GM19239 (cell line): Measurements from ENCODE around the gene MERTK.

Experiments
- DNase-seq: peaks from one replicate; pipeline ENCODE4 v3.0.0; 2011; ENCODE audit warnings: low spot score; ENCODE audit not compliant: insufficient read length
- FAIRE-seq: peaks from 2 replicates; lab custom pipeline; 2011; peaks lifted over from hg19 to GRCh38; lab: Jason Lieb, UNC

Gene MERTK

DNA sequence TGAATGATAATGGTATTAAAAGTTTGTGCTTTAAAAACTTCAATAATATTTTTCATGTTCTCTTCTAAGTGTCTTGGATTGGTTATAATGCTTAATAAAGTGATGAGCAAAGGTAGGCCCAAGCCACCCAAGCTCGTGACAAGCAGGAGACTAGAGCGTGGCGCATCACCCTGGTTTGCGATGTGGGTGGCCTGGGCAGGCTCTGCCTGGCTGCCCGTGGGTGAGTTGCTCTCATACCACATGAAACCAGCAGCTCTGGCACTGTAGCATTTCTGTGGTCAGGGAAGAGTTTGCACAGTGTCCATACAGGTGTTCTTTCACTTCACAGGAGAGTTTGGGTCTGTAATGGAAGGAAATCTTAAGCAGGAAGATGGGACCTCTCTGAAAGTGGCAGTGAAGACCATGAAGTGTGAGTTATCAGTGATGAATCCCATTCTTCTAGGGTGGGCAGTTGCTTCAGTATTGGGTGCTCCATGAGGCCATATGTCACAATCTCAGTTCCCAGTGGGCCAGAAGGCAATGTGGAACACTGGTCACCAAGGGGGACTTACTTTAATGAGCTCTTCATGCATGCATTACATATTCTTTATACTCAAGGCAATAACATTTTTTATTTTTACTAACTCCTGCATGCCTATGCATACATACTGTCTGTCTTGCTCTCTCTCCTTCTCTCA is 105.3 kb downstream of the MERTK start:
- DNase-seq (no peak), FAIRE-seq (no peak)

DNA sequence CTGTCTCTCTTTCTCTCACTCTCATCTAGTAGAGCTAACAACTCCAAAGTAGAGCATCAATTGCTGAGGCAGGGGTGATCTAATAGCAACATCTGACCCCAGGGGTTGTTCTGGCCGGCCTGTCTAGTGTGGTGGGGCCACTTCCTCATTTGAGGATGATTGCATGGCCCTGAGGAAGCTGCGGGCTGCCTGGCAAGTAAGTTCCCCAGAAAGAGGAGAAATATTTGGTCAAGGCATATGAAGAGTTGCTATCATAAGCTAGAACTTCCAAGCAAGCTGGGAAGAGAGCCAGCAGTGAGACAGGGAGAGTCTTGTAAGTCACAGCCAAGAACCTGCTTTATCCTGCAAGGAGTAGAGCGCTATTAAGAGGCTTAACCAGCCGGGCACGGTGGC is 105.8 kb downstream of the MERTK start:
- FAIRE-seq, result peak; percentile 33
- no peak for DNase-seq

GRCh38 chr2:112005406-112006075 is 107.1 kb downstream of the MERTK start:
- no peak for FAIRE-seq

DNA sequence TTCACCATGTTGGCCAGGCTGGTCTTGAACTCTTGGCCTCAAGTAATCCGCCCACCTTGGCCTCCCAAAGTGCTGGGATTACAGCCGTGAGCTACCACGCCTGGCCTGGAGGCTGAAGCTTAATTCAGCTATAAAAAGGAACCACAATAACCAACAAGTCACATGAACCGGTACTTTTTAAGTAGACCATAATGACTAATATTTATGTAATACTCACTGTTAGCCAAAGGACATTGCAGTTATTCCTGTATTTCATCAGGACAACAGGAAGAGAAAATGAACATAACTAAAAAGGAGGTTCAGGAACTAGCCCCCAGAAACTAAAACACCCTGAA is 107.6 kb downstream of the MERTK start:
- DNase-seq (no peak), FAIRE-seq (no peak)

More at GRCh38 chr2:112005406-112006075, 107.1 kb downstream of the MERTK start:
- no peak for DNase-seq

DNA sequence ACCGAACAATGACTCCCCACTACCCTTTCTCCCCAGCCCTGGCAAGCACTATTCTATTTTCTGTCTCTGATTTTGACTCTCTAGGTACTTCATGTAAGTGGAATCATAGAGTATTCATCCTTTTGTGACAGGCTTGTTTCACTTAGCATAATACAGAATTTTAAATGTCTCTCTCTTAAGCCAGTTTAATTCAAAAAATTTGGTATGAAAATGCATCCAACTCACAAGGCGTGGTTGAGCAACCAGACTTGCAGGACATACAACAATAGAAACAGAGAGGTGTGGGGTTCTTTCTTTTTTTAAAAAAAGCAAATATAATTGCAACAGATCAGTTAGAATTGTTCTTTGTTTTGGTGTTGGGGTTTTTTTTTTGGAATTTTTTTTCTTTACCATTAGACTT is 109.1 kb downstream of the MERTK start:
- FAIRE-seq, result no peak
- DNase-seq, result no peak

DNA sequence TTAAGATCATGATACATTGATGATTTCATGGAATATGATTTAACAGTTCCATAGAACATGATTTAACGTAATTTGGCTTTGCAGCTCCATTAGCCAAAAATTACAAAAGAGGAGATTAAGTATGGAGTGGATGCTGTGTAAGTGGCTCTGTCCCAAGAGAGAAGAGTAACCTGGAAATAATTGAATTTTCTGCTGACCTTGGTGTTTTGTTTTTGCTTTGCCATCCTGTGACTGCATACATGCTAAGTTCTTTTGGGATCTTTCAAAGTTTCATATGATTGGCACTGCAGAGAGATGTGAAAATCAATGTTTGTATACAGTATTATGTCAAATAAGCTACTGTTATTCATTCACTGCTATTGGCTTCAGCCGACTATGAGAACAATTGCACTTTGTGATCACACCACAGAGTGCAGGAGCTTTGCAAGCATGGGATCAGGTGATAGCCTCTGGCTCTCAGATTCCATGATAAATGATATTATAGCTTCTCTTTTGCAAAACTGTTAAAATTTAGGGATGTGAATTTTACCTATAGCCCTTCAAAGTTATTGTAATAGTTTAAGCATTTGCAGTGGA is 110.6 kb downstream of the MERTK start:
- no peak for DNase-seq
- FAIRE-seq, result no peak

DNA sequence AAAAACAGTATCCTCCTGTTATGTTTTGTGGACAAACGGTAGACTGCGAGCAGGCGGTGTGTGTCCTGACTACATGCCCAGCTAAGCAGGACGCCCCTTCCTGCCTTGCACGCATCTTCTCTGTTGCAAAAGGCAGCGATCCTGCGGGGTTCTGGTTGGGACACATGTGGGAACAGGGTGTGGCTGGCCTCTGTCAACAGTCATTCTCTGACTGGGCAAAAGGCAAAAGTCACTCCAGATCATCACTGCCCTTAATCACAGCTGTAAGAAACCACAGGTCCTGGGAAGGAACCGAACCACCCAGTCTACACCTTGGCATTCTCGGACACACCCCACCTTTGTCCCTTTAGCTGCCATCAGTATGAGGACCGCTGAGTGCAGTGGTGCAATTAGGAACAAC is 112.3 kb downstream of the MERTK start:
- DNase-seq (no peak), FAIRE-seq (no peak)

DNA sequence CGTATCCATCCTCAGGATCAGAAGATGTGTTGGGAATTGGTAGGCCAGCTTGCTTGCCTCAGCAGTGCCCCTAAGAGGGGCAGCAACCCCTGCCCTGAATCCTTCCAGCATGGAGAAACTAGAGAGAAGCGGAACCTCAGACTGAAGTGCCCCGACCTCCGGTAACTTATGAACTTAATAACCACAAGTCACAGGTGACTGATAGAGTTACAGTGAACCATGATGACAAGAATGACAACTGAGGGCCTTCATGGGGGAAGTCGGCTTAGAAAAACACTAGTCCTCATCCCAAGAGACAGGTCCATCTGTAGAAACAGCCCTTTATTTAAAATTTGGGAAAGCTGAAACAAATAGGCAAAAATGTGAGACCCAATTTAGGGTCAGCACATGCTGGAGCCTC is 114.1 kb downstream of the MERTK start:
- DNase-seq (no peak), FAIRE-seq (no peak)

- no peak for FAIRE-seq
- no peak for DNase-seq
Observed at GRCh38 chr2:112018846-112019245, 120.4 kb downstream of the MERTK start.

DNA sequence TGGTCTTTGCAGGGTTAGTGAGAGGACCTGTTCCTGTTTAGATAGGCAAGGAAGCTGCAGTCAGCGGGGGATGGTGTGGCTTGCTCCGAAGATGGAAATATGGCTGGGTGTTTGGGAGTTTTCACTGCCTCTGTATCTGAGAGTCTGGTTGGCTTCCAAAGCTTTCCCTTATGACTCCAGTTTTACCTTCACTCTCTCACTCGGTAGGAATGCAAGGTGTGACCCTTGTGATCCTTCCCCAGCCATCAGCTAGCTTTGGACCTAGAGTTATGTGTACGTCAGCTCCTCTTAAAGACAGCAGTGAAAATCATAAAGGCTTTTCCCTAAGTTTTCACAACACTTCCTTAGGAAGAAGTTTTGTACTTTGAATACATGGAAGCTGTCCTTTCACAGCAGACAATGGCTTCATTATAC is 121.2 kb downstream of the MERTK start:
- FAIRE-seq (no peak), DNase-seq (no peak)

- DNase-seq (no peak), FAIRE-seq (no peak)
Observed at GRCh38 chr2:112020561-112020960, 122.2 kb downstream of the MERTK start.

DNA sequence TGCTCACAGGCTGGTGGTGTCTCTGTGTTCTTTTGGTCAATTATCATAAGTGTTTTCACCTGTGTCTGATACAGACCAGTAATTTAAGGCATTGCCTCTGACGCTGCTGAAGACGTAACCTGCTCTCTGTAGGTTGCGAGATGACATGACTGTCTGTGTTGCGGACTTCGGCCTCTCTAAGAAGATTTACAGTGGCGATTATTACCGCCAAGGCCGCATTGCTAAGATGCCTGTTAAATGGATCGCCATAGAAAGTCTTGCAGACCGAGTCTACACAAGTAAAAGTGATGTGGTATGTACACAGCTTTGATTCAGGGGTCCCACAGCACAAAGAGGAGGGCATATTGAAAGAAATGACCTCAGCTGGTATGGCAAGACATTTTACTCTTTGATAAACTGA is 122.9 kb downstream of the MERTK start:
- FAIRE-seq (no peak), DNase-seq (no peak)

- FAIRE-seq (no peak), DNase-seq (no peak)
Observed at GRCh38 chr2:112021781-112022231, 123.4 kb downstream of the MERTK start.

GRCh38 chr2:112023707-112024106 is 125.3 kb downstream of the MERTK start:
- DNase-seq (no peak), FAIRE-seq (no peak)

DNA sequence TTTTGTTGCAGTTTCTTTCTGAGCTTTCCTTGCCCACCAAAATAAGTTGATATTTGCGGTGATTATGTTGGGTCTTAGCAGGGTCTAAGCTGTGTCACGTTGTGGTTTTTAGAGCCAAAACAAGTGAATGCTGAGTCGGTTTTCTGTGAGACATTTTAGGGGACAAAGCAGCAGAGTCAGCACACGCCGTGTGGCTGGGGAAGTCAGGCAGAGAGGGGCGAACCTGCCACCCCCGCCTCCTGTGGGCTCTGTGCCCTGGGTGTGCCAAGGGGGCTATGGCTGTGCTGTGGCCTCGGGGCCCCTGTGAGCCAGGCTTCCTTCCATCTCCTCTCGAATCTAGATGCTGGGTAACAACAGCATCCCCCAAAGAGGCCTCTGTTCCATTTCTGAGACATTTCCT is 125.8 kb downstream of the MERTK start:
- no peak for FAIRE-seq

DNA sequence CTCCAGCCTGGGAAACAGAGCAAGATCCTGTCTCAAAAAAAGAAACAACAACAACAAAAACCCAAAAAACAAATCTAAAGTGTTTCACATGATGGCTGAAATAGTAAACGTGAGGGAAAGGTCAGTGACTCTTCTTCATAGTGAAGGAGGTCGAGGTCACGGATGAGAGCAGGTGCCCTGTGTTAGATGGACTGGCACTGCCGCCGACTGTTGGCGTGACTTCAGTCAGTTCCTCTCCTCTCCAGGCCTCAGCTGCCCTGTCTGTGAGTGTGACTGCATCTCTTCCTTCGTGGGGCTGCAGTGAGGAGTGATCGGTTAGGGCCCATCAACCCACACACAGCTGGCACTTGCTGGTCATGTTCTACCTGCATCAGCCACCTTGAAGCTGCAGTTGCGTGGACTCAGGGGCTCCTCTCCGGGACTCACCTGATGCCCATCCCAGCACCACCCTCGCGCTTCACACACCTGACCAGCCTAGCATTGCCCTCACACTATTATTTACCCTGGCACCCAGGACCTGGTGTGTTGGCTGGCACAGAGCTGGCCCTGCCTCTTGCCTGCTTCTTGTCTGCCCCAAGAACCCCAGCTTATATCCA is 126.6 kb downstream of the MERTK start:
- FAIRE-seq (no peak), DNase-seq (no peak)

More for the DNA sequence above, 125.8 kb downstream of the MERTK start:
- no peak for DNase-seq

DNA sequence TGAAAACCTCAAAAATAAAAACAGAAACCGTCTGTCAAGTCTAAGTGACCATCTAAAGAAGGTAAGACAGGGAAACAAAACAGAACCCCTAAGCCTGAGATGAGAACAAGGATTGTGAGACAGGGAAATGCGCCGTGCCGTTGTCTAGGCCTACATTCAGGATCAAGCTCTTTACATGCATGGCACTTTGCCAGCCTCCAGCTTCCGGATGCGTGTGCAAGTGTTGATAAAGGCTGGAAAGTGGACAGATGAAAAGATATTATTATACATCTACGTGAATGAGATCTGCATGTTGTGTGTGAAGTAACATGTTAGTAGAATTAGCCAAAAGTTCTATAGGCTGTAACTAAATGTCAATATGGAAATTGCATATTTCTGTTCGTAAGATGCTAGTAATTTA is 128.1 kb downstream of the MERTK start:
- DNase-seq (no peak), FAIRE-seq (no peak)

- DNase-seq, result no peak
- no peak for FAIRE-seq
Observed at GRCh38 chr2:112027767-112028166, 129.4 kb downstream of the MERTK start.

- DNase-seq (no peak), FAIRE-seq (no peak)
Observed at GRCh38 chr2:112029164-112029563, 130.8 kb downstream of the MERTK start.

DNA sequence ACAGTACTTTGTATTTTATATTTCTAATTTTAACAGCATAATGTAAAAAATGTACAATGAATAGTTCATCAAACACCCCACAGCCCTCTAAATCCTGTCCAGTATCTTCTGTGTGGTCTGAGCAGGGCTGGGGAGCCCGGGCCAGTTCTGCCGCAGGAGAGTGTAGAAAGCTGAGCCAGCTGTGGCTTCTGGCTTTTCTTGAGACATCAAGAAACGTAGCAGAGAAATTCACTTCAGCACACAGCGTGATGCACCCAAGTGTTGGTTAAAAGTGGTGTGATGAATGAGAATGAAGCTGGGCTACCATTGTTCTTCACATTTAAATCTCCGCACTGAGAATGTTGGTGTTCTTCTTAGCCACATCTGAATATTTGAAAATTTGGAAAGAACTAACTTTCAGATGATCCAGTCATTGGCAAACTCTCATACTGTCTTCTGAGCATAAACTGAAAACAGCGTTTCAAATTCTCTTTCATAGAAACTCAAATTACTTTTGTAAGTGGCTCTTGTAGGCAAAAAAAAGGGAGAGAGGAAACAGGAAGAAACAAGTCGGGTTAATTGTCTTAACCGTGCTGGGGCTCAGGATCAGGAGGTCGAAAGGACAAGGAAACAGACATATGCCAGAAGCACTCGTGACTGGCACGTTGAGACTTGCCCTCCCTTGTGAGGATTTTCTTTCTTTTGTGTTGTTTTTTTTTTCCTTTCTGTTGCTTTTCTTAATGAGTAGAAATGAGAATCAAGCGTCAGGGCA is 133.2 kb downstream of the MERTK start:
- DNase-seq (no peak), FAIRE-seq (no peak)

DNA sequence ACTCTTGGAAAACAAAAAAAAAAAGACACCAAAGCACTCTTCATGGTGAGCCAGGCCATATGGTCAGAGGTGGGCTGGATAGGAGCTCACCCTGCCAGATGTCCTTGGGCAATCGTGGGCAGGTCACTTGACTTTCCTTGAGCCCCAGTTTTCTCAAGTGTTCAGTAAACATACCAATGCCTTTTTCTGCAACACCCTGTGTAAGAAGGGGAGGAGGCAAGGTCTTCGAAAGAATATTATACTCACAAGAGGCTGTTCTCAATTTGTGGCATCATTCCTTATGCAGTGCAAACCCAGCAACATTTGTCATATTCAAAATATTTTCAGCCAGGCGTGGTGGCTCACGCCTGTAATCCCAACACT is 133.8 kb downstream of the MERTK start:
- DNase-seq (no peak), FAIRE-seq (no peak)
